Pons (tissue), 1 donor: Measurements from ENCODE around the gene CDKAL1.
"Not testable (repeated sequence)": the region's sequence is repeated elsewhere in the genome, so short reads cannot be mapped to it uniquely, and the experiment has no call there.

Experiments
- DNase-seq: peaks from one replicate; pipeline ENCODE4 v3.0.0-alpha.2; 2016; ENCODE audit warnings: low spot score

Gene CDKAL1

DNA sequence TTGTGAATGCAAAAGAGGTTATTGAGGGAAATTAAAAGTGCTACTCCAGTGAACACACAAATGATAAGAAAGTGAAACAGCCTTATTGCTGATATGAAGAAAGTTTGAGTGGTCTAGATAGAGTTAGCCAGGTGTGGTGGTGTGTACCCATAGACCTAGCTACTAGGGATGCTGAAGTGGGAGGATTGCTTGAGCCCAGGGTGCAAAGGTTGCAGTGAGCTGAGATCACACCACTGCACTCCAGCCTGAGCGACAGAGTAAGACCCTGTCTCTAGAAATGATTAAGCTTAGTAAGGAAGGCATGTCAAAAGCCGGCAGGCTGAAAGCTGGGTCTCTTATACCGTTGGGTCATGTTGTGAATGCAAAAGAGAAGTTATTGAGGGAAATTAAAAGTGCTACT, 389.8 kb downstream of the CDKAL1 start:
- DNase-seq, result not testable (repeated sequence)

DNA sequence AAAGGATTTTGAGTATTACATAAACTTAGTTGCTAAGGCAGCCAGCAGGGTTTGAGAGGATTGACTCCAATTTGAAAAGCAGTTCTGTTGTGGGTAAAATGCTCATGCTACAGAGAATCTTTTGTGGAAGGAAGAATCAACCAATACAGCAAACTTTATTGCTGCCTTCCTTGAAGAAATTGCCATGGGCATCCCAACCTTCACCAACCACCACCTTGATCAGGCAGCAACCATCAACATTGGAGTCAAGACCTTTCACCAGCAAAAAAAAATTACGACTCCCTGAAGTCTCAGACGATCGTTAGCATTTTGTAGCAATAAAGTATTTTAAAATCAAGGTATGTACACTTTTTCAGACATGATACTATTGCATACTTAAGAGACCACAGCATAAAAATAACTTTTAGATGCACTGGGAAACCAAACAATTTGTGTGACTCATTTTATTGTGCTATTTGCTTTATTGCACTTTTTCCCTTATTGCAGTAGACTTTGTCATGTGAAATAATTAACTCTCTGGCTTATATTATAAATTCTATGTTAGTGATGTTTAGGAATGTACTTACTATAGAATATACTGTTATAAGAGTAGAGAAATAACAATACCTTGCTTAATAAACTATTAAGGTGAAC, 390.8 kb downstream of the CDKAL1 start:
- DNase-seq, result no peak

DNA sequence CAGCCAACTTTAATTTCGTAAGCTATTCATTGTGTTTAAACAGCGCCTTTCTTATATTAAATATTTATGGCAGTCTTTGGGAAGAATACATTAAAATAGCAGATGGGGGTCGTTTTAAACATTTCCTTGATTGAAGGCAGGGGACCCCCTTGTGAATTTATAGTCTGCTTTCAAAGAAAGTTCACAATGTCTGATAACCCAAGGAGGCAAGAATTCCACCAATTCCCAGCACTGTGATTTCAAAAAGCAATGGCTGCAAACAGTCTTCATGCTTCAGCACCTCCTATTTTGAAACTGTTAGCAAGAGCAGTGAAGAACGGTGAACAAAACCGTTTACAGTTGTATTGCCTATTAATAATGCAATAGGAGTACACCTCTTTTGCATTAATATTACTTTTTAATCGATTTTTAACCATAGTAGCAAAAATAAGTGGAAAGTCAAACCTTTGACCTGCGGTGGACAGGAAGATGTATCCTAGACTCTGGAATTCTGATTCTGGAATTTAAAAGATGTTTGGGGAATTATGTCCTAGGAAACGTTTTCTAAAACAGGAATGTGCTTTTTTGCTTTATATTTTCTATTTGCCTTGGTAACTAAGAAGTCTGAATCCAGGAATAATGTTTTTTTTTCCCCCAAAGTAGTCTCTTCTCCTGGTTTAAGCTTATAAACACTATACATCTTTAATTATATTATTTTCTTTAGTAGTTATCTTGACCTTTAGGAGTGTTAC, 393.0 kb downstream of the CDKAL1 start:
- DNase-seq, result no peak

DNA sequence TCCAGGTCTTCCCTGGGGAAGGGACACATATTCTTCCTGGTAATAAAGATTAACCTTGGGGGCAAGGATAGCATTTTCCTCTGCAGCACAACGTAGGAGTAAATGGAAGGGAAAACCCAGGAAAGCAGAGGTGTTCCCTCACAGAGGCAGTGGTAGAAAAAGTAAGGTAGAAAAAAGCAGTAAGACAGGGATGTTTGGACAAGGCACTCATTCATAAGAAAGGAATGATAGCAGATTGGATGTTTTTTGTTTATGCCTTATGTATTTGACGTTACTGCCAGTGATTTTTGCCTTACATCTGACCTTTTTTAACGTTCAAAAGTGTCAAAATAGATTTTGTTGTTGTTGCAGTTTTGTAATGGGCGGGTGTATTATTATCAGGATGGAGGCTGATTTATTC, 395.0 kb downstream of the CDKAL1 start:
- no peak for DNase-seq

DNA sequence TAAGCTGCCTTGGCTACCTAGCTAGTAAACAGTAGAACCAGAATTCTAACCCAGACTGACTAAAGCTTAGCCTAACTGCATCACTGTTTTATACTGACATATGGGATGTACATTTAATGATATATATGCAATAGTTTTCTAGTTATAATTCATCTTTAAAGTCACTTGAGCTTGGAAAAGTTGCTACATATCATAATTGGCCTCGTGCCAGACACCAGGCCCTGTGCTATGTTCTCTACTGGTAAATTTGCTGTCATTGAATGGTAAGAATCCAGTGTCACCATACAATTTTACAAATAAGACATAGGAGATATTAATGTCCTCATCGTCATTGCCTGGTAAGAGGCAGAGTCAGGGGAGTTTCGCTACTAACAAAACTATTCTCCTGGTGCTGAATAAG, 396.8 kb downstream of the CDKAL1 start:
- no peak for DNase-seq

DNA sequence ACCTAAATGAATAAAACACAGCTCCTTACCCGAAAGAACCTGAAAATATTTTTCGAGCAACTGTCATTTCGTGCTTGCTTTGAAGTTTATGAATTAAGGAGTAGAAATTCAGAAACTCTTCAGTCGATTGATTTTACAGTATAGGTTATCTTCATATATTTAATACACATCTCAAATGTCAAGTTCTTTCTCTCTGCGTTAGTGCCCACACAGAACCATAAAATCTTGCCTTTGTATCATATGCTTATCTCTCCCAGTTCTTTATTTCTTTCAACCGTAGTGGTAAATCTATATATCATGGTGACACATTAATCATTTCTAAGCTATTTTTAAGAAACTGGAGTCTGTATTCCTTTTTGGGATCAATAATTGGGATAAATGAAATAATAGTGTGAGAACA, 397.5 kb downstream of the CDKAL1 start:
- DNase-seq, result no peak

DNA sequence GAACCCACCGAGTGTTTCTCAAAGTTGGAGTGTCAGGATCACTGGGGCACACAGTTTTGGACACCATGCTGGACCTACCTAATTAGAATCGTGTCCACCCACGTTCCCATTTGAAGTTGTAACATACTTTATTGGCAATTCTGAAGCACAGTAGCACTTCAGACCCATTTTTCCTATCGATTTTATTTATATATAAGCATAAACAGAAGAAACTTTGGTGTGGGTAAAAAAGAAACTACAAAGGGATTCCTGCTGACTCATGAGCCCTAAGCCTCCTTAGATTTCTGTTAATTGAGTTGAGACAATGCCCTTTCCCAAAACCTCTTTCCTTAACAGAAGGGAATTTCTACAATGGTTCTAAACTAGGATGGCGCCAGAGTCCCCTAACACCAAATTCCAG, 398.0 kb downstream of the CDKAL1 start:
- DNase-seq, result no peak

DNA sequence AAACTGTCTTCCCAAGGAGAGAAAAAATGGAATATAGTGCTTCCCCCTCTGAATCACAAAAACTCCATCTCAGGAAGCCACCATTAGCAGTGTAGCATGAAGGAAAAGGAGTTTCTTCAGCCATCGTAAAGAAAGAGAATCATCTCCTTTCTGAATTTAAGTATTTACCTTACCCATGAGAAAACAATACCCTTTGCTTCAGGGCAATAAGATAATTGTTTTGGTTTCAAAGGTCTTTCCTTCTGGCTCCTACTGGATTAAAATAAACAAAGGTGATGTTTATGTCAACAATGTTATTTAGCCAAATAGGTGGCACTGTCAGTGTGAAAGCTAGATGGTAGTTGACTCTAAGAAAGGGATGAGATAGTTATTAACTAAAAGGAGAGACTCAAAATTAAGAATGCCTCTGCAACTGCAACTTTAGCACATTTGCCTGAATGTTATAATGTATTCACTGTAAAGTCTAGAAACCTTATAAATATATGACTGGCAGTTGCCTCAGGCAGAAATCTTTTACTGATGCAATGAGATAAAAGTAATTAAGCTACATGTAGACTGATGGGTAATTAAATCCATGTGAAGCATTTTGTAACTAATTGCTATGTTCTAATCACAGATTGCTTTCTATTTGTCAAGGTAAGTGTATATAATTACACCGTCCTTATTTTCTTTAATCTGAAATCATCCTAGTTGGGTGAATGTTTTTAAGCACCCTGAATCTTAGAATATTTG, 399.0 kb downstream of the CDKAL1 start:
- DNase-seq, result no peak

DNA sequence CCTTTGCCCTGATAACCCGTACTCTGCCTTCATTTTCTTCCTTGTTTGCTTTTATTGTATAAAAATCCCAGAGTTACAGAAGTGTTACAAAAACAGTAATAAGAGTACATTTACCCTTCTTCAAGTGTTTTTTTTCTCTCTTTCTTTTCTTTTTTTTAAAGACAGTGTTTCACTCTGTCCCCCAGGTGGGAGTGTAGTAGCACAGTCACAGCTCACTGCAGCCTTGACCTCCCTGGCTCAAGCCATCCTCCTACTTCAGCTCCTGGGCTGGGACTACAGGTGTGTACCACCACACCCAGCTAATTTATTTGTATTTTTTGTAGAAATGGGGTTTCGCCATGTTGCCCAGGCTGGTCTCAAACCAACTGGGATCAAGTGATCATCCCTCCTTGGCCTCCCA, 402.7 kb downstream of the CDKAL1 start:
- no peak for DNase-seq

DNA sequence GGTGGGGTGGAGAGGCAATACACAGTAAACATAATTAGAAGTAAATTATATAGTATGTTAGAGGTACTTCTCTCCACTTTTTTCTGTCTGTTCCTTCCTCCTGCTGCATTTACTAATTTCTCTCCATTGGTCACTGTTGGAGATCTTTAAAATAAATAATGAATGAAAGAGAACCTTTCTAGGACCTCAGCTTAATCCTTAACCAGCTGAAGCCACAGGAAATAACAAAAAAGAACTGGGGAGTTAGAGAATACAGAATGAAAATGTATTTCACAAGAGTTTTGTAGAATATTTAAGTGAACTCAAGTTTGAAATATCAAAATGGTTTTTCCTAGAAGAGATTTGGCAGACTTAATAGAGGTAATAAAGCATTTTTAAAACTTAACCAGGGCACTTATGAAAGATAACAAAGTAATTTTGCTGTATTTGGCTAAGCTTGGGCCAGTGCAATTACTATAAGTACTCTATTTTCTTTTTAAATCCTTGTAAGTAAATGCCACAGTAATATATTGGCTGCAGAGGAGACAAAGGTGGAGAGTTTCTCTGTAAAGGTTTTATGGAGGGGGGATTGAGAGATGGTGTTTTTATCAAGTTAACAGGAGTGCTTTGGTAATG, 405.0 kb downstream of the CDKAL1 start:
- DNase-seq, result no peak

DNA sequence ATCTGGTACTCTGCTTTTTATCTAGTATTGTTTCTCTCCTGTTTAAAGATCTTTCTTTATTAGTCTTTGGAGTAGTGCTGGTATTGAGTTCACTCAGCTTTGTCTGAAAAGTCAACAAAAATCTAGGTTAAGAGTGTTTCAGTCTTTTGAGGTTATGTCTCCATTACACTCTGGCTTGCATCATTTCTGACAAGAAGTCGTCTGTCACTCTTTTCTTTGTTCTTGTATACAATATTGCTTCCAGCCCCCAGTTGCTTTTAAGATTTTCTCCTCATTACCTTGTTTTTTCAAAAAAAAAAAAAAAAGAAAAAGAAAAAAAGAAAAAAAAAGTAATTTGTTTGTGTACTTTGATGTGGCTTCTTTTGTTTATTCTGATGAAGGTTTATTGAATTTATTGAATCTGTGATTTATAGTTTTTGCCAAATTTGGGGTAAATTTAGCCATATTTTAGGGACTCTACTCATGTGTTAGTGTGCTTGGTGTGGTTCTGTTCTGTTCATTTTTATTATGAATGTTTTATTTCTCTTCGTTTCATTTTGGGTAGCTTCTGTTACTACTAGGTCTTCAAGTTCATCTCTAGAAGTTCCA, 408.9 kb downstream of the CDKAL1 start:
- DNase-seq, result no peak

DNA sequence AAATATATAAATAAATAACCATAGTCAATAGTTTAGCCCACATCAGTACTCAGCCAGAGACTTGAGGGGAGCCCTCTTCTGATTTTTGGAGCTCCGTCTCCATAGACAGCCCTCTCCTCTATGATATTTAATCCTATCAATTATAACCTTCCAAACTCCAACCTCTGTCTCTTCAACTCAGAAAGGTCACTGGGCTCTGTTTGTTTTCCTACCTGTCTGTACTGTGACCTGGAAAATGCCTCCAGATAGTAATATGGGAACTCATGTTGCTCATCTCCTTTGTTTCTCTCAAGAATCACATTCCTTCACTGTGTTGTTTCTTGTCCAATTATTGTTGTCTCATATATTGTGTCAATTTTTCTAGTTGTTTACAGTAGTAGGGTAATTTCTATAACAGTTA, 409.7 kb downstream of the CDKAL1 start:
- no peak for DNase-seq

DNA sequence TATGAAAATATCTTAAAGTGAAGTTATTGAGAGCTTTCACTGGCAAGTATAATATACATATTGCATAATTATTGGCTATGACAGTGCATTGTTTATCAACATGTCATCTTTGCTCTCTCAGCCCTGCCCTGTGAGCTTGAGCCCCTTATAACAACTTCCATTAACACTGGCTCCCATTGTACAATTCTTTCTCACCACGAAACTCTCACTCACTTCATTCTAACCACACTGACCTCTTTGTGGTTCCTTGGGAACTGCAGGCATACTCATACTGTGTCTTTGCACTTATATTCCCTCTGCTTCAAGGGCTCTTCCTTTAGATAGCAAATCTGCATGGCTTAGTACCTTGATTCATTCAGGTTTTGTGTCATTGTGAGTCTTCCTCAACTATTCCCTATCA, 411.8 kb downstream of the CDKAL1 start:
- no peak for DNase-seq

DNA sequence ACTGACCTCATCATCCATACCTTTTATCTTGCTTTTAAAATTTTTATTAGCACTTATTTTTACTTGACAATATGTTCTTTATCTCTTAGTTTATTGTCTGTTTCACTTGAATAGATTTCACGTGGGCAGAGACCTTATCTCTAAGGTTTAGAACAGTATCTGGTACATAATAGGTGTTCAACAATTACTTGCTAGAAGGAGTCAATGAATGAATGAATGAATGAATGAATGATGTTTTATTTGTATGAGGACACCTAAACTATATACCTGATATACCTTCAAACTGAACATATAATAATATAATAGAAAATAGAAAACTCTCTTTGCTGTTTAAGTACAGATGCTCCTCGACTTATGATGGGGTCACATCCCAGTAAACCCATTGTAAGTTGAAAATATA, 412.6 kb downstream of the CDKAL1 start:
- DNase-seq, result no peak

DNA sequence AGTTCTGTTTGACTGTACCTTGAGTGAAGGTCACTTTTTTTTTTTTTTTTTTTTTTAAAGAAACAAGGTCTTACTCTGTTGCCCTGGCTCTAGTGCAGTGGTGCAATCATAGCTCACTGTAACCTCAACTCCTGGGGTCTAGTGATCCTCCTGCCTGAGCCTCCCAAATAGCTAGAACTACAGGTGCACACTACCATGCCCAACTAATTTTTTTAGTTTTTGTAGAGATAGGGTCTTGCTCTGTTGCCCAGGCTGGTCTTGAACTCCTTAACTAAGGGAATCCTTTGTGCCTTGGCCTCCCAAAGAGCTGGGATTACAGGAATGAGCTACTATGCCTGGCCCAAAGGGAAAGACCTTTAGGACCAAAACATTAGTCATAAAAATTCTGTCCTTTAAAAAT, 413.7 kb downstream of the CDKAL1 start:
- DNase-seq, result no peak

DNA sequence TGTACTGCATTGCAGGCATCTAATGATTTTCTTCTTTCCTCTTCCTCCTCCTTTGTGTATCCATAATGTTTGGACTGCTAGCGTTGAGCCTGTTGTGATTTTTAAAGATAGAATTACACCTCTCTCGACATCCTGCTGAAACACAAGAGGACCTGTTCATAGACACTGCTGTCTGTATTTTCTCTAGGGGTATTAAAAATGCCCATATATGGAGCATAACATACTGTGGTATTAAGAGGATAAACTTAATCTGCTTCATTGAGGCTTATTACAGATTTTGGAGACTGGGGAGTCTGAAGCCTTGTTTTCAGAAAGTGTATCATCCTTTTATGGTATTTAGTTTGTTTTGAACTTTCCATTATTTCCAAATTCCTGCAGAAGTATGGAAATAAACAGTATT, 414.3 kb downstream of the CDKAL1 start:
- no peak for DNase-seq

DNA sequence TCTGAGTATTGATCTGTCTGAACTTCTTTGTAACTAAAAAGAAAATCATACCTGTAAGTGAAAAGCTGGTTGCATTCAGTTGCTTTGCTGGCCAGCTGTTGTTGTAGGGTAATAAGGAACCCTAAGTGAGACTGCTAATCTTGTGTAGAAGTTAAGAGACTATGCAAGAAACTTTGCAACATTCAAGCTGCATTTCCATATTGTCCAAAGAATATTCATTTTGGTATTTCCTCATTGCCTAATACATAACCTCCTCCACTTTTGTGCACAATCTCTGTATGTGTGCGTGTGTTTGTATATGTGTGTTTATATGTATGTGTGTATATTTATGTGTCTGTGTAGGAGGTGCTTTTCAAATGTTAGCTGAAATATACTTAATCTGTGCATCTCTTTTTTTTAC, 414.9 kb downstream of the CDKAL1 start:
- no peak for DNase-seq

DNA sequence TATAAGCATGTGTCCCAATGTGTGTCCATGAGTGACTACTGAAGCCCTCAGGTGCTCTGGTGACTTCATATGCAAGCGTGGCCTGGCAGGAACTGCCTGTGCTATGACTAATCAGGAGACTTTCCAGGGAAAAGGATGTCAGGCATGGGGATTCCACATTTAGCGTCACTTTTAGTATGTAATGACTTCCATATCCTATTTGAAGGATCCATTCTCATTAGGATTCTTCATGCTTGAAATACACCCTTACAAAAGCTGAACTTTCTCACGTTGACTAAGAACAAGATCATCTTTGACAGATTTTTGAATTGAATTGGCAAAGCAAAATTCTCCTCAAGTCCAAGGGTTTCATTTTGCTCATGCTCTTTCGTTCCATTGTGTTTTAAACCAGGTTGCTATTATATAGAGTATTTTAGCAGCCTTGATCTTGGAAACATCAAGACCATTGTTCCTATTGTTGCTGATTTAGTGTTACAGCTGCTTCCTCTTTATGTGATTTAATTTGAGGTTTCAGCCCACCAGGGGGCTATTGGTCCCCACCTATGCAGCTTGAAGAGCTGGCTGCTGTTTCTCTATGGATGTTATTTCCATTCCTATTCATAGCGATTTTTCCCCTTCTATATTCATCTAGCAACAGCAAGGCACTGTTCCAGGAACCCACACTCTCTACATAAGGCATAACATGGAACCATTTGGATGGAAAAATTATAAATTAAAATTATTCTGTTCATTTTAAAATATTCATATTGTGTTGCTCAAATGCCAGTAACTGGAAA, 418.6 kb downstream of the CDKAL1 start:
- no peak for DNase-seq

DNA sequence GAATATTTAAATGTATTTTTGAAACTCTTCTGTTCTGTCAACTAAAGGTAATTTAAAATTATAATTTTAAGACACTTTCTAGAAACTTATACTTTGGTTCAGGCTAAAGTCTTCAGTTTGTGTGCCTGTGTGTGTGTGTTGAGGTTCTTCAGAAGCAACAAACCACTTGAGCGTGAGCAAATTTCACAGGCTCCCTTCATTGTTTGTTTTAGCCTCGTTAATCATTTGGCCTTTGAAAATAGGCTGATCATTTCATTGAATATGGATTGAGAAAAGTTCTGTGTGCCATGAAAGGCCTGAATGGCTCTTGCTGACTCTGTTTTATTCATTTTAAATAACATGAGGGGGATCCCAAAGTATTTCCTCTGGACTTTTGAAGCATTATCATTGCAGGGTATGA, 420.1 kb downstream of the CDKAL1 start:
- no peak for DNase-seq

DNA sequence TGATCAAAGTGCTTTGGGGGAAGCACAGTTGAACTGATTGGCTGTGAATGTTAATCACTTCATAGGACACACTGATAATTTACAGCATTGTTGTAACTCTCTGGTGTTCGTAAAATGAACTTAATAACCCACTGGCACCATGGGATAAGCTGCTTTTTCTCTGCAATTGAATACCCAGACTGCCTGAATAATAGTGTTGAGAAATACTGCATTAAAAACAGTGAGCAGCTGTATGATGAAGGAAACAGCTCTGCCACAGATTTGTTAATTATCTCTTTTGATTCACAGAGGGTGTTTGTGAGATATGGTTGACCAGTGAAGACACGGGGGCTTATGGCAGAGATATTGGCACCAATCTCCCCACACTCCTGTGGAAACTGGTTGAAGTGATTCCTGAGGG, 420.9 kb downstream of the CDKAL1 start:
- DNase-seq, result no peak

DNA sequence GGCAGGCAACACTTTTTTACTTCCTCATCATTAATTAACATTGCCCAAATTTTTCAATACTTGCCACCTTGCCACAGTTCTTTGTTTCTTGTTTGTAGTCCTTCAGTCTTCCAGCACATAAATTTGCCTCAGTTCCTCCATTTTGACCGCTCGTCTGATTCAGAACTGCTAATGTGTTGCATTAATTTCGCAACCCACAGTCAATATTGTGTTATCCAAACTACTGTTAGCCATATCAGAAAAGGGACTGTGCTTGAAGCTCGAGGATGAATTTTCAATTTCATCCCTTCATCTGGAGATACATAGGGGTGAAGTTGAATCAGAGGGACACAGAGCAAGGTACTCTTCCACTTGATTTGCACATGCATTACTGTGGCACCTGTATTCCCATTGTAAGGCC, 421.5 kb downstream of the CDKAL1 start:
- DNase-seq, result no peak

DNA sequence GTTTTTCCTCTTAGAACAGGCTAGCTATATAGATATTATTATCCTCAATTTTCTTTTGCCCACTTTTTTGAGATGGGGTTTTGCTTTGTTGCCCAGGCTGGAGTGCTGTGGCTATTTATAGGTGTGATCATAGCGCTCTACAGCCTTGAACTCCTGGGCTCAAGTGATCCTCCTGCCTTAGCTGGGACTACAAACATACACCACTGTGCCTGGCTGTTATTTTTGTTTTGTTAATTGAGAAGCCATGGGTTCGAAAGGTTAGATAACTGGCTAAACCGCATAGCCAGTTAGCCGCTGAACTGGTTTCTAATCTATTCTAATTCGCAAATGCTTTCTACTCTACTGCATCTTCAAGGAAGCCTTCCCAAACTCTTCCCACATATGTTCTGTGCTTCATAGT, 425.8 kb downstream of the CDKAL1 start:
- DNase-seq, result no peak
